Transverse colon (tissue), 4 donors: ENCODE data around the gene CTAGE9. TPM values are rescaled to one million over a fixed set of nuclear protein-coding genes. Genes with fewer than 3 reads are reported as not detected.

Source experiments
- DNase-seq: peaks from one replicate; pipeline ENCODE4 v3.0.0-alpha.2; 2019
- H3K27ac ChIP-seq, 4 donors: fragments of 200-600 bp; sonication (generic); 2 replicates each; pipeline ENCODE4 v1.5.1; 2016 to 2018; ENCODE audit warnings: inconsistent platforms in 4 of 4
- H3K27me3 ChIP-seq: fragments of 200-600 bp; sonication (generic); 2 replicates; pipeline ENCODE4 v1.5.1; 2017; ENCODE audit warnings: inconsistent platforms
- H3K36me3 ChIP-seq, 4 donors: fragments of 200-600 bp; sonication (generic); 2 replicates each; pipeline ENCODE4 v1.5.1; 2017 to 2019; ENCODE audit warnings: inconsistent platforms in 4 of 4
- H3K4me1 ChIP-seq, 4 donors: fragments of 200-600 bp; sonication (generic); 2 replicates each; pipeline ENCODE4 v1.5.1; 2017 to 2020; ENCODE audit warnings: inconsistent platforms in 4 of 4
- H3K4me3 ChIP-seq, 4 donors: fragments of 200-600 bp; sonication (generic); 1 replicate in 1 of 4; 2 replicates in 3 of 4; pipeline versions ENCODE4 v1.5.1 to v1.6.1; 2017 to 2019; ENCODE audit warnings: inconsistent platforms in 4 of 4
- H3K9me3 ChIP-seq, 2 donors: fragments of 200-600 bp; sonication (generic); 2 replicates each; pipeline ENCODE4 v1.5.1; 2017 to 2019; ENCODE audit warnings: inconsistent platforms in 2 of 2
- EP300 ChIP-seq: sonication (generic); formaldehyde crosslinking; IDR thresholded peaks from one replicate; pipeline ENCODE4 v1.6.1; 2017; ENCODE audit warnings: antibody characterized with exemption, low read depth
- POLR2A ChIP-seq: fragments of 450-650 bp; IDR thresholded peaks from one replicate; pipeline ENCODE4 v1.6.1; 2016; ENCODE audit warnings: antibody characterized with exemption, mild to moderate bottlenecking, moderate library complexity
- POLR2AphosphoS5 ChIP-seq, 3 donors: sonication (generic); formaldehyde crosslinking; IDR thresholded peaks; one replicate each; pipeline ENCODE4 v1.6.1; 2016; ENCODE audit warnings: antibody characterized with exemption in 3 of 3
- WGBS, 2 donors: methylation state at CpG; one replicate each; pipeline ENCODE4 v1.1.5; 2018; ENCODE audit warnings: low coverage in 1 of 2; 5-methylcytosine and 5-hydroxymethylcytosine counted together
- in situ Hi-C, 4 donors: fragments of 200-750 bp; cut with MboI; loops; one replicate each; pipeline versions ENCODE4 v1.15.0 to v1.15.1; 2017; ENCODE audit warnings: low sequenced_read_pairs in 3 of 4, low pct_ligation_motif_present in 1 of 4, low pct_unique_long_range_greater_than_20kb in 1 of 4
- intact Hi-C: fragments of 100-400 bp; cut with DNase I; formaldehyde crosslinking; loops from one replicate; pipeline ENCODE4 v1.15.1; 2023; ENCODE audit warnings: low total_unique reads
- total RNA-seq, 4 donors: library from RNA; depleted of rRNA; stranded (reverse); fragments of >200 nt; gene quantifications; one replicate each; pipeline ENCODE4 v1.1.0, GENCODE V29; 2016
- TF ChIP-seq, protein P1 (sequence below), 5 experiments: fragments of 200-600 bp in 3 of 5; fragments of 450-650 bp in 2 of 5; sonication (generic) in 3 of 5; IDR thresholded peaks; 1 replicate in 2 of 5; 2 replicates in 3 of 5; pipeline ENCODE4 v1.5.1; 2016 to 2017; ENCODE audit warnings: antibody characterized with exemption in 5 of 5, inconsistent platforms in 3 of 5, mild to moderate bottlenecking in 2 of 5, moderate library complexity in 1 of 5

CTAGE9 gene
- total RNA-seq, 4 donors from 2014 or later = not detected

GRCh38 chr6:131682442-131682841, 28.4 kb downstream of the CTAGE9 start:
- WGBS, 2 donors = 57 to 61% methylated on average over 2 of the region's 2 CpGs
- peaks cover 0 to 5% (median 1%) of the 10 kb centered on the region in 4 donors for H3K36me3 ChIP-seq
- no peak overlapping the region for H3K27ac ChIP-seq
- H3K4me1 ChIP-seq = no peaks in the 10 kb centered on the region
- in situ Hi-C loops (loop anchor here in 1 of 4 donors (10.0 kb wide), 1 partner anchor 232 kb away; no protein-coding TSS in a partner anchor), intact Hi-C loops (no loop called here)
- TF ChIP-seq, protein P1, sequence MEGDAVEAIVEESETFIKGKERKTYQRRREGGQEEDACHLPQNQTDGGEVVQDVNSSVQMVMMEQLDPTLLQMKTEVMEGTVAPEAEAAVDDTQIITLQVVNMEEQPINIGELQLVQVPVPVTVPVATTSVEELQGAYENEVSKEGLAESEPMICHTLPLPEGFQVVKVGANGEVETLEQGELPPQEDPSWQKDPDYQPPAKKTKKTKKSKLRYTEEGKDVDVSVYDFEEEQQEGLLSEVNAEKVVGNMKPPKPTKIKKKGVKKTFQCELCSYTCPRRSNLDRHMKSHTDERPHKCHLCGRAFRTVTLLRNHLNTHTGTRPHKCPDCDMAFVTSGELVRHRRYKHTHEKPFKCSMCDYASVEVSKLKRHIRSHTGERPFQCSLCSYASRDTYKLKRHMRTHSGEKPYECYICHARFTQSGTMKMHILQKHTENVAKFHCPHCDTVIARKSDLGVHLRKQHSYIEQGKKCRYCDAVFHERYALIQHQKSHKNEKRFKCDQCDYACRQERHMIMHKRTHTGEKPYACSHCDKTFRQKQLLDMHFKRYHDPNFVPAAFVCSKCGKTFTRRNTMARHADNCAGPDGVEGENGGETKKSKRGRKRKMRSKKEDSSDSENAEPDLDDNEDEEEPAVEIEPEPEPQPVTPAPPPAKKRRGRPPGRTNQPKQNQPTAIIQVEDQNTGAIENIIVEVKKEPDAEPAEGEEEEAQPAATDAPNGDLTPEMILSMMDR (IDR thresholded peaks at IDR 0.05) = no peak
- no peak for TF ChIP-seq POLR2A
- TF ChIP-seq EP300 = no peak
- TF ChIP-seq POLR2AphosphoS5 (IDR thresholded peaks at IDR 0.05) = no peak
- no peak overlapping the region for H3K4me3 ChIP-seq
- H3K9me3 ChIP-seq = no peaks in the 10 kb centered on the region
- H3K27me3 ChIP-seq = no peaks in the 10 kb centered on the region
- no peak for DNase-seq

DNA sequence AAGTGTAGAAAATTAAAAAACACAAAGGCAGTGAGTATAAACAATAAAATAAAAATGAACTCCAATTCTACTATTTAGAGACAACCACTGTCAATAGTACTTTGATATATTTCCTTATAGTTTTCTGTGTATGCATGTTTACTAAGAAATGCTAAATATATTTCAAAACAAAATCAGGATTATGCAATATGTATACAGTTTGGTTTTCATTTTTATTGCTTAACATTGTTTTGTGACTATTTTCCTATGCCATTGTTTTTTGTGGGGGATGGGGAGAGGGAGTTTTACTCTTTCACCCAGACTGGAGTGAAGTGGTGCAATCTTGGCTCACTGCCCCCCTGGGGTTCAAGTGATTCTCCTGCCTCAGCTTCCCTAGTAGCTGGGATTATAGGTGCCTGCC, 29.2 kb downstream of the CTAGE9 start:
- no peaks in the 10 kb centered on the region for H3K9me3 ChIP-seq
- DNase-seq = no peak
- in situ Hi-C loops (loop anchor here in 1 of 4 donors (10.0 kb wide), 1 partner anchor 233 kb away; no protein-coding TSS in a partner anchor), intact Hi-C loops (no loop called here)
- peaks cover 0 to 5% (median 1%) of the 10 kb centered on the region in 4 donors for H3K36me3 ChIP-seq
- no peaks in the 10 kb centered on the region for H3K27me3 ChIP-seq
- no peak overlapping the region for H3K27ac ChIP-seq
- no peak overlapping the region for H3K4me3 ChIP-seq
- H3K4me1 ChIP-seq = no peaks in the 10 kb centered on the region
- TF ChIP-seq POLR2A (no peak), EP300 (no peak), POLR2AphosphoS5 (IDR thresholded peaks at IDR 0.05) (no peak)
- TF ChIP-seq, protein P1 (IDR thresholded peaks at IDR 0.05) = no peak

DNA sequence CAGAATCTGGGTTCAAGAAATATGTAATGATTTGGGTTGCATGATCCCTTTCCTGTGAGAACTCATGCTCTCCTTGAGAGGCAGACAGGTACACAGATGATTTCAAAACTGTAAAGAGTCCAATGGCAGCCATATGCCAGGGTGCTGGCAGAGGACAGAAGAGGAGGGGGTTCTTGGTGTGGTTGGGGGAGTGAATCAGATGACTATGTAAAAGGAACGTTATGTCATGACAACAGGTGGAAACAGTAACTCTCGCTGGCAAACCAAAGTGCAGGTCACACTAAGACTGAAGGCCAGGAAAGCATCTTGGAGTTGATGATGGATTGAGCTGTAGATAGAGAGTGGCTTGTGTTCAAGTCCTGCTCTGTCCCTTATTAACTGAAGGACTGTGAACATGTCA, 29.9 kb downstream of the CTAGE9 start:
- no peak for DNase-seq
- Histone ChIP-seq H3K9me3 (no peaks in the 10 kb centered on the region), H3K27me3 (no peaks in the 10 kb centered on the region), H3K4me1 (no peaks in the 10 kb centered on the region), H3K27ac (no peak overlapping the region), H3K36me3 (peaks cover 0 to 5% (median 1%) of the 10 kb centered on the region in 4 donors), H3K4me3 (no peak overlapping the region)
- TF ChIP-seq POLR2AphosphoS5 (IDR thresholded peaks at IDR 0.05) (no peak), EP300 (no peak), POLR2A (no peak)
- TF ChIP-seq, protein P1 (IDR thresholded peaks at IDR 0.05) = no peak
- WGBS, 2 donors = 77 to 86% methylated on average over 2 of the region's 2 CpGs
- in situ Hi-C loops = loop anchor here in 1 of 4 donors (10.0 kb wide), 1 partner anchor 234 kb away; no protein-coding TSS in a partner anchor
- intact Hi-C loops = no loop called here

GRCh38 chr6:131678442-131678841, 32.4 kb downstream of the CTAGE9 start:
- 87 to 92% methylated on average over 5 of the region's 5 CpGs for WGBS, 2 donors
- in situ Hi-C loops = no loop called here
- intact Hi-C loops = no loop called here
- TF ChIP-seq POLR2A = no peak
- H3K36me3 ChIP-seq = peaks cover 0 to 5% (median 0%) of the 10 kb centered on the region in 4 donors
- no peak for DNase-seq
- H3K27ac ChIP-seq = no peak overlapping the region
- H3K9me3 ChIP-seq = no peaks in the 10 kb centered on the region
- H3K4me3 ChIP-seq = no peak overlapping the region
- no peaks in the 10 kb centered on the region for H3K27me3 ChIP-seq
- no peaks in the 10 kb centered on the region for H3K4me1 ChIP-seq

DNA sequence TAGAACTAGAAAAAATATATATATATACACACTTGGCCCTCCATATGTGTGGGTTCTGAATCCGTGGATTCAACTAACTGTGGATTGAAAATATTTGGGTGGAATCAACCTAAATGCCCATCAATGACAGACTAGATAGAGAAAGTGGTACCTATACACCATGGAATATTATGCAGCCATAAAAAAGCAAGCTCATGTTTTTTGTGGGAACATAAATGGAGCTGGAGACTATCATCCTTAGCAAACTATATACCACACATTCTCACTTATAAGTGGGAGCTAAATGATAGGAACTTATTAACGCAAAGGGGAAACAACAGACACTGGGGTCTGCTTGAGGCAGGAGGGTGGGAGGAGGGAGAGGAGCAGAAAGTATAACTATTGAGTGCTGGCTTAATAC, 37.6 kb downstream of the CTAGE9 start:
- 90 to 100% methylated on average over 1 to 2 of the region's 2 CpGs for WGBS, 2 donors
- Histone ChIP-seq H3K27ac (no peak overlapping the region), H3K4me1 (no peaks in the 10 kb centered on the region), H3K27me3 (no peaks in the 10 kb centered on the region), H3K36me3 (peaks cover 0 to 1% (median 0%) of the 10 kb centered on the region in 4 donors), H3K4me3 (no peak overlapping the region), H3K9me3 (no peaks in the 10 kb centered on the region)
- no peak for DNase-seq
- intact Hi-C loops (no loop called here), in situ Hi-C loops (no loop called here)
- TF ChIP-seq POLR2A = no peak
- TF ChIP-seq, protein P1 (IDR thresholded peaks at IDR 0.05) = no peak
- TF ChIP-seq POLR2AphosphoS5 (IDR thresholded peaks at IDR 0.05) = no peak
- no peak for TF ChIP-seq EP300
